GM18499 (cell line): ENCODE results near the gene TRIP11.
"Not testable (repeated sequence)": the region's sequence is repeated elsewhere in the genome, so short reads cannot be mapped to it uniquely, and the experiment has no call there.

ENCODE experiments used
- ATAC-seq: cut with Tn5 transposase; IDR thresholded peaks from one replicate; pipeline ENCODE4 v1.9.1; 2021; ENCODE audit warnings: moderate number of reproducible peaks; ENCODE audit not compliant: insufficient read depth, unreplicated experiment

Gene TRIP11

DNA sequence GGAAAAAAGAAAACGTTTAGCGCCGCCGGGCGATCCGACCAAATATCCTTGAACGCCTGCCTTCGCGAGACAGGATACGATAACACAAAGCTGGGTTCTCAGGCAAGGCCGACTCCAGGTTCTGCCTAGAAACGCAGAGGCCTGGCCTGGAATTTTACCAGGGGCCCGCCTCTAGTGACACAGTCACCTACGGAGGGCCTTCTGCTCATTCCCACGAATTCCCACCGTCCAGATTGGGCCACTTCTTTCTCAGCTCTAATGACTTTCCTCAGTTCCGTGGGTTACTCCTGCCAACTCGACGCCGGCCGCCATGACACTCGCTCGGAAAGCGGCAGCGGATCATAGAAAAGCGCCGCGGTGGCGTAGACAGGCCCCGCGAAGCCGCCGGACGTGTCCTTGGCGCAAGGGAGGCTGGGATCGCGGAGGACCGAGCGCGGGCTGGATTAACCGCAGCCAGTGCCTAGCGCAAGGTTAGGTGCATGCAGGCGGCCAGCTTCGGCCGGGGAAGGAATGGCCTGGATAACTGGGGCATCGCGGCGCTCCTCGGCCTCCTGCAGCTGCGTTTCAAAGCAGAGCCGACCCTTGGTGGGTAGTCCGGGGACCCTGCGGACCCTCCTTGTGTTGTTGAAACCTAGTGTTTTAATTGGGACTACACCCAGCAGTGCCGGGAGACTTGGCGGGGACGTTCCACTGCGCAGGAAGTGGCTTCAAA lies at the start of gene TRIP11:
Gene TRIP11 (minus strand): TSS at position 341 of the 712 bp plus-strand sequence. CDS start 374 bp downstream, outside the sequence.
- ATAC-seq, result peak; percentile 72

DNA sequence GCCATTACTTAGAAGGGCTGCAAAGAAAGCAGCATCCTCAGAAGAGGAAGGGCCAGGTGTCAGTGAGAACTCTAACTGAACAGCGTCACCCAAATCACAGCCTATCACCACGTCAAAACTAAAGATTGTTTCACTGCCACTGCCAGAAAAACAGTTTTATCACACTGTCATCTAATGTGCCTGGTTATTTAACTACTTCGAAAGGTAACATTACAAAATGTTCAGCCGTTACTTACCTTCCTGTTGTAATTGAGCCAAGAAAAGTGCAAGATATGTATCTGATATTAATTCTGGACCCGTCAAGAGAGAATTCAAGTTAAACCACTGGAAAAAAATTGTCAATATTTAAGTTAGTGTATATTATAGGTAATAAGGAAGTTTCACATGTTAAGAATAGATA lies 48.6 kb upstream of the TRIP11 start:
- ATAC-seq, result no peak

DNA sequence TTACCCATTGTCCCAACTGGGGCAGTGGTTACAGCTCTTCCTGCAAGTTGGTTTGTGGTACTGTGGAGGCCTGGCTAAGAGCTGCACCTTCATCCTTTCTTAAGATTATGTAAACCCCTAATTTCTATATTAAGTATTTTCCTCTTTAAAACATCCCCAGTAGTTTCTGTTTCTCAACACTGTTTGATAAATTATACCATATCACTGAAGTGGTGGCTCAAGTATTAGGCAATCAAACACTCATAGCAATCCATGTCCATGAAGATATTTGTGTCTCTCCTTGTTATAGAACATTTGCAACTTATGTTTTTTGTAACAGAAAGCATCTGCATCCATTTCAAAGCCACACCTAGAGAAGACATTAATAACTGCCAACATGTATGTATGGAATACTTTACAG lies 34.7 kb upstream of the TRIP11 start:
- no peak for ATAC-seq

DNA sequence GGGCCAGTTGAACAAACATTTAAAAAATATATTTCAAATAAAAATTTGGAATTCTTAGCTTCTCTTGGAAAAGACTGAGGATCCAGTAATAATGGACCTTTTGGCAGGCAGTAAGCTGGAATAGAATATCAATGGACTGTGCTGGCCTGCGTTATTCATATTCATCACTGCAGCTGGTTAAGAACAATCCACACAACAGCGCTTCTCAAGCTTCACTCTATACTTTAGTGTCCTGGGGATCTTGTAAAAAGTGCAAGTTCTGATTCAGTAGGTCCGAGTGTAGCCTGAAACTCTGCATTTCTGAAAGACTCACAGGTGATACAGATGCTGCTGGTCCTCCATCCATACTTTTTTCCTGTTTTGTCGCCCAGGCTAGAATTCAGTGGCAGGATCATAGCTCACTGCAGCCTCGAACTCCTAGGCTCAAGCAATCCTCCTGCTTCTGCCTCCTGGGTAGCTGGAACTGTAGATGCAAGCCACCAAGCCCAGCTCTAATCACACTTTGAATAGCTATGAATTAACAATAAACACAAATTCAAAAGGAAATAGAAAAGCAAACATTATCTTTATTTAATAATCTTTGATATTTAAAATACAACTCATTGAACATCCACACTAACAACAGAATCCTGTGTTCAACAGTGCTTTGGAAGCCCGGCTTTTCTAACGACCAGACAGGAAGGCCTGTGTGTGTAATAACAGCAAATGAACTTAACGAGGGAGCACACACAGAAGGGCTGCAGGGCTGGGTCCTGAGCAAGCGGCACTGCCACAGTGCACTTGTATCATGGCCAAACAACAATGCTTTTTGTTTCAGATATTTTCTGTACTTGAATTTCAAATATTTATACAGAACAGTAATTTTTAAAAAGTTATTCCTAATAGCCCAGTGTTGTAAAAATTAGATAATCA lies 18.4 kb upstream of the TRIP11 start:
- no peak for ATAC-seq

DNA sequence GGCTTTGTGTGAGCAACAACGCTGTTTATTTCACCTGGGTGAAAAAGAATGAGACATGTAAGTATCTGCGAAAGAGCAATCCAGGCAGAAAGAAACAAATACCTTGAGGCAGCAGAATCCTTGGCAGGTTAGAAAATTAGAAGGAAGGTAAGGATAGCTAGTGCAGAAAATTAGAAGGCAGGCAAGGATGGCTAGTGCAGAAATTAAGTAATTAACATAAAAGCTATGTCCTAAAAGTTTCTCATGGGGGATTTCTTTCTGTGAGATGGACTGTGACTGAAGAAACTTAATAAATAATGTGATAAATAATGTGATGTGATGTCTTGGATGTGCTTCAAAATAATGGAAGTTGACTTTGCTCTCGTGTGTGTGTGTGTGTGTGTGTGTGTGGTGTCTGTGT lies 9.9 kb upstream of the TRIP11 start:
- ATAC-seq, result no peak

DNA sequence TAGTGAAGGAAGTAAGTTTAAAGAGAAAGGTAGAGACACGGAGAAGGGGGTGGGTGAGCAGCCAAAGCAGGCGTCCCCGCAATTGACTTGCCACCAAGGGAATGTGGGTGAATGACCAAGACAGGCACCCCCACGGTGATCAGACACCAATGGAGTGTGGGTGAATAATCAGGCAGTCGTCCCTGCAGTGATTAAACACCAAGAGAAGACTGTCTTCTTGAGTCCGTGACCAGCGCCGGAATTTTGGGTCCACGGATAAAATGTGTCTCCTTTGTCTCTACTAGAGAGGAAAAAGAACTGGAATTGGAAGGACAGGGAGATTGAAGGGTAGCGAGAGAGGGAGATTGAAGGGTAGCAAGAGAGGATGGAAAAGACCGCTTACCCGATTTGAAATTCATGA lies 9.4 kb upstream of the TRIP11 start:
- not testable (repeated sequence) for ATAC-seq

DNA sequence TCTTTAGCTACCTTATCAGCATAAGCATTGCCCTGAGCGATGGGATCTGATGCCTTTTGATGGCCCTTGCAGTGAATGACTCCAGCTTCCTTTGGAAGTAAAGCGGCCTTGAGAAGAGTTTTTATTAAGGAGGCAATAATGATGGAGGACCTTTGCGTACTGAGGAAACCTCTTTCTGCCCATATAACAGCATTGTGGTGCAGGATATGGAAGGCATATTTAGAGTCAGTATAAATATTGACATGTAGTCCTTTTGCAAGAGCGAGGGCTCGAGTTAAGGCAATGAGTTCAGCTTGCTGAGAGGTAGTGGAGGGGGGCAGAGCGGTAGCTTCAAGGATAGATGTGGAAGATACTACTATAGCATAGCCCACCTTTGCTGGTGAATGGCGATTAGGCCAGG lies 6.0 kb upstream of the TRIP11 start:
- not testable (repeated sequence) for ATAC-seq

DNA sequence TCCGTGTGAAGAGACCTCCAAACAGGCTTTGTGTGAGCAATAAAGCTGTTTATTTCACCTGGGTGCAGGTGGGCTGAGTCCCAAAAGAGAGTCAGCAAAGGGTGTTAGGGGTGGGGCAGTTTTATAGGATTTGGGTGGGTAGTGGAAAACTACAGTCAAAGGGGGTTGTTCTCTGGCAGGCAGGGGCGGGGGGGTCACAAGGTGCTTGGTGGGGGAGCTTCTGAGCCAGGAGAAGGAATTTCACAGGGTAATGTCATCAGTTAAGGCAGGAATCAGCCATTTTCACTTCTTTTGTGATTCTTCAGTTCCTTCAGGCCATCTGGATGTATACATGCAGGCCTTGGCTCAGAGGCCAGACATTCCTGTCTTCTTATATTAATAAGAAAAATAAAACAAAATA lies 1.9 kb upstream of the TRIP11 start:
- not testable (repeated sequence) for ATAC-seq

DNA sequence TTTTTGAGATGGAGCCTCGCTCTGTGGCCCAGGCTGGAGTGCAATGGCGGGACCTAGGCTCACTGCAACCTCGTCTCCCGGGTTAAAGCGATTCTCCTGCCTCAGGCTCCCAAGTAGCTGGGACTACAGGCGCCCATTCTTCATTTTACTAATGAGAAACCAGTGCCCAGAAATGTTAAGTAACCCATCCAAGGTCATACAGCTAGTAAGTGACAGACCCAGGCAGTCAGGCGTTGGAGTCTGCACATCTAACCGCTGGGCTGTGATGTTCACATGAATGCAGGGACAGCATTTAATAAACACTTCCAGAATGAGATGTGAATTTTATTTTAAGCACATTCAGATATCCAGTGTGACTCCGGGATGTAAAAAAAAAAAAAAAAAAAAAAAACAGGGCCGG lies 1.3 kb upstream of the TRIP11 start:
- no peak for ATAC-seq

DNA sequence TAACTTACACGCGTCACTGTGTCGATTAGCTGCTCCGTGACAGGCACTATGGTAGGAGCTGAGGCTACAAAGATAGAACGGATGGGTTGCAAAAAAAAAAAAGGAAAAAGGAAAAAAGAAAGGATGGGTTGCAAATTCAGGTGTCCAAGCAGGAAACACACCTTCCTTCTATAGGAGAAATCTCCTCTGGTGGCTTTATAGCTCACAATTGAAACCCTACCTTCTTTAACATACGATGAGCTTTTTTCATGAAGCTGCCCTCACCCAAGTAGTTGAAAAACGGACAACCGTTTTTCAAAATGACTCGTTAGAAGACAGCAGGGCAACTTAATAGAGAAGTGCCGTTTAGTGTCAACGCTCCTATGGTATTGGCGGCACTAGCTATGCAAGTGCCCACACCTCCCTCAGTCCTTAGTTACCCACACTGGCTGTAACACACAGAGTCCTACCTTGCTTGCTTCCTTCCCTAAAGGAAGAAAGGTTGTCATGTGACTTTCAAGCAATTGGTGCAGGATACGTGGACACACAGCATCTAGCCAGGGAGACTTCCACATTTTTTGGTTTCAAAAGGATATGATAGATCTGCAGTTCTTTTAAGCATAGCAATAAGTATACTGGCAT lies 682 bp upstream of the TRIP11 start:
- peak; percentile 1 for ATAC-seq

DNA sequence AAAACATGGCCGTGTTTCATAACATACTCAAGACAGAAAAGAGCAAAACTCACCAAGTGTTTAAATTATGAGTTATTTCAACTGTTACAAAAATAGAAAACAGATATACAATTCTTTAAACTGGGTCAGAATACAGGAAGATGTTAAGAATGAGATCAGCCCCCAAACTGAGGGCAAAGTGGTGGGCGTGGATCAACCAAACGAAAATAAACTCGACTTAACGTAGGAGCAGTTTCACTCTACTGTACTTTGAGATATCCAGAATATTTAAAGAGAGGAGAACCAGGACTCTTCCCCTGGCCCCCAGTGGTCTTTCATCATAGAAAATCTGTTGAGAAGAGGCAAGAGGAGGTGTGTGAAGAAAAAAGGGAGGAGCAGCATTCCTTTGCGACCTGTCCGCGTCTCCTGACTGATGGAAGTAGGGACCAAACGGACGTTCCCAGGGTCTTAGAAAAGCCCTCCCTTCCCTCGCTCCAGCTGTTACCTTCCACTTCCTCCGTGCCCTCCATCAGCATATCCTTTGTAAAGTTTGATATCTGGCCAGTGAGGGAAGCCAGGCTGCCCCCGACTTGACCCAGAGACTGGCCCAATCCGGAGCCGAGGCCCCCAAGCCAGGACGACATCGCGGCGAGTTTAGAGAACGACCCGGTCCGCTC lies 668 bp downstream of the TRIP11 start:
- peak; percentile 3 for ATAC-seq

DNA sequence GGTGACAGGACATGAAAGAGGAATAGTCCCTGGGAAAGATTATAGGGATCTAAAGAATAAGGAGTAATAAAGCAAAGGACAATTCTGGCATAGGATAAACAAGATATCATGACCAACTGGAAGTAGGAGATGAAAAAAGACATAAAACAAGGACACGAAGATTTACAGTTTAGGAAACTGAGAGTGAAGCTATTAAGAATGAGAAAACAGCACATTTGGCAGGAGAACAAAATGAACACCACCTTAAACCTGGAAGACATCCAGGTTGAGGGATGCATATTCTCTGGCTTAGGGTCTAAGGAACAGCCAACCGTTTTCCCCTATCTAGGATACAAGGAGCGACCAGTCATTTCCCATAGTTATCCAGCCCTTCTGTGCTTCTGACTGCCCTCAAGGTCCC lies 1.9 kb downstream of the TRIP11 start:
- no peak for ATAC-seq

DNA sequence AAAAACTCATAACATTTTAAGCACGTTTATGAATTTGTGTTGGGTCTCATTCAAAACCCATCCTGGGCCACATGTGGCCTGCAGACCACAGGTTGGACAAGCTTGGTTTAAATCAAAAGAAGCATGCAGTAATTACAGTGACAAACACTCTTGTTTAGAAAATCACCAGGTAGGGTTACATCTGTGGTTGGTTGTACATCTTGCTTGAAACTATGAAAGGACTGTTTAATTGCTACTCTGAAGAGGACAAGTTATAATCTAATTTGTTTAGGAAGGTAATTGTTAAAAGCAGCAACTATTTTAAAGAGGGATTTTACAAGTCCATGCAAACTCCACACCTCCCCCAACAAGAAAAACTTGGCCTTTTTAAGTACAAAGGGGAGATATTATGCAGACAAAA lies 4.0 kb downstream of the TRIP11 start:
- no peak for ATAC-seq

DNA sequence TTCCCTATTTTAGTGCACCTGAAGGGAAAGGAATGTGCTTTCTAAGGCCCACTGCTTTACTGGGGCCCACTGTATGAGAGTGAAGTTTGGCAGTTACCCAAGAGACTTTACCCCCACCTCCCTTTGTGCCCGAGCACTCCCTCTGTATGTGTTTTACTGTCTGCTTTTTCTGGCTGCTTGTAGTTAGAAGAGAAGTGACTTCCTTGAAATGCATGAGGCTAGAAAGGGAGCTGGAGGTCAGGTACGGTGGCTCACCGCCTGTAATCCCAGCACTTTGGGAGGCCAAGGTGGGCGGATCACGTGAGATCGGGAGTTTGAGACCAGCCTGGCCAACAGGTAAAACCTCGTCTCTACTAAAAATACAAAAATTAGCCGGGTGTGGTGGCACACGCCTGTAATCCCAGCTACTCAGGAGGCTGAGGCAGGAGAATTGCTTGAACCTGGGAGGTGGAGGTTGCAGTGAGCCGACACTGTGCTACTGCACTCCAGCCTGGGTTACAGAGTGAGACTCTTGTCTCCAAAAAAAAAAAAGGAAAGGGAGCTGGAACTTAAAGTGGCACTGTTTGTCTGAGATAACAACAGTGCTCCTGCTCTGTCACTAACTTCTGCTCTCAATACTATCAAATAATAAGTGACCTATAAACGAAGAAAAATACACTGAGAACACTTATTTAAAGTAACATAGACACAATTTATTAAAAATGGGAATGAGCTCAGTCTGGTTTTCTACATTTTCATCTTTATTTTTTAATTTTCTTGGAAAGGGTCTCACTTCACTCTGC lies 5.8 kb downstream of the TRIP11 start:
- ATAC-seq, result no peak

DNA sequence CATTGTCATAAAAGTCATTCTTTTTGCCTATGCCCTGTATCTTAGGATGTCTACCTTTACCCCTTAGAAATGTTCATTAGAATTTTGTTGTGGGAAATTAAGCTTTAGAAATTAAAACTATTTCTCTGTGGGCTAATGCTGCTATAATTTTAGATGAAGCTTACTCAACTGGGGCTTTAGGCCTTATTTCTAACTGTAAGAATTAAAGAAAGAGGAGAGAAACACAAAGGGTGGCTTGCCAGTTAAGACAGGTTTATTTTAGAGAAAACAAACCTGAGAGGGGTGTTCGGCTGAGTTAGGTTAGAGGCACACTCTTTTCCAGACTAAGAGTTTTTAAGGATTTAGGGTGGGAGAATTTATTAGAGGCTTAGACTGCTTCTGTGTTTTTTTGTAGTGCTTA lies 6.4 kb downstream of the TRIP11 start:
- ATAC-seq, result no peak

DNA sequence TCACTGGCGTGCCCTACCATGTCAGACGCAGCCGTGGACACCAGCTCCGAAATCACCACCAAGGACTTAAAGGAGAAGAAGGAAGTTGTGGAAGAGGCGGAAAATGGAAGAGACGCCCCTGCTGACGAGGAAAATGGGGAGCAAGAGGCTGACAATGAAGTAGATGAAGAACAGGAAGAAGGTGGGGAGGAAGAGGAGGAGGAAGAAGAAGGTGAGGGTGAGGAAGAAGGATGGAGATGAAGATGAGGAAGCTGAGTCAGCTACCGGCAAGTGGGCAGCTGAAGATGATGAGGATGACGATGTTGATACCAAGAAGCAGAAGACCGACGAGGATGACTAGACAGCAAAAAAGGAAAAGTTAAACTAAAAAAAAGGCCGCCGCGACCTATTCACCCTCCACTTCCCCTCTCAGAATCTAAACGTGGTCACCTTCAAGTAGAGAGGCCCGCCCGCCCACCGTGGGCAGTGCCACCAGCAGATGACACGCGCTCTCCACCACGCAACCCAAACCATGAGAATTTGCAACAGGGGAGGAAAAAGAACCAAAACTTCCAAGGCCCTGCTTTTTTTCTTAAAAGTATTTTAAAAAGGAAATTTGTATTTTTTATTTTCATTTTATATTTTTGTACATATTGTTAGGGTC lies 13.2 kb downstream of the TRIP11 start:
- no peak for ATAC-seq

DNA sequence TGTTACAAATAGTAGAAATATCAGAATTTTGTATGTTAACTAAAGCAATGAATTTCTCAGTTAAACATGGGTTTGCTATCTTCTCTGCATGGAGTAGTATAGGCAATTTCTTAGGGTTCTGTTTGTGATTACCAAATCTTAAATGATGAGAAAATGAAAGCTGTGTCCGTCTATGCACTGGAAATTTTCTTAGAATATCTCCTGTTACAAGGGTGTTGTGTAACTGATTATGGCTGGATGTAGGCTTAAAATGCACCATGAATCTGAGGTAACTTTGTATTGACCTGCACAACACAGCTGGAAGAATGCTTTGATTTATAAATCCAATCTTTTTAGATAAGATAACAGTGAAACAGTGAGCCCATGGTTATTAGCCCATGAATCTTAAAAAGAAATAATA lies 17.8 kb downstream of the TRIP11 start:
- no peak for ATAC-seq

DNA sequence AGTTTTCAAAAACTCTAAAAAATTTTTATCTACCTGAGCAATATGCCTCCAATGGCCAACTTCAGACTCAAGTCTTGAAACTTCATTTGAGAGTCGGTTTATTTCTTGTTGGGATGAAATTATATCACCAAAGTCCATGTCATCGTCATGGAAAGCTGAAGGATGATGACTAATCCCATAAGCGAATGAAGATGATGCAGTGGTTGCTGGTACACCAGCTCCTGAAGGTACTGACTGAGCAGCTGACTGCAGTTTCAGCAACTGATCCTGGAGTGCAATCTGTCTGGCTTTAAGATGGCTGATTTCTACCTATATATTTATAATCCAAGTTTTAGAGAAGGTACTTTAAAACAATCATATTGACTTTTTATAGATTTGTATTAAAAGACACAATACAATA lies 18.3 kb downstream of the TRIP11 start:
- no peak for ATAC-seq

DNA sequence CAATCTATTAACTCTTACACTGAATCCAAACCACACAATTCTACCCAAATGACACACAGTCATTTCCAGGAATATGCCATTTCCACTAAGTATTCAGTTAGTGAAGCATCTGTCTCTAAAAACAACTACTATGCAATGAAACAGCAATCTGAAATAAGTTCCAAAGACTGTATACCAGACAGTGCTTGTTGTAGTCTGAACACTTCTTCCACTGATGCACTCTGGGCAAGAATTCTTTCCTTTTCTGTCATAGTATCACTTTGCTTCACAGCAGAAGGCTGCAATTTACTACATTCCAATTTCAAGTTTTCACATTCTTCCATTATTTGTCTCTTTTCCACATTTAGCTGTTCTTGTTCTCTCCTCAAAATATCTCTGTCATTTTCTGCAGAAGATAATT lies 25.8 kb downstream of the TRIP11 start:
- no peak for ATAC-seq
